KOPT-K1 (cell line): Measurements from ENCODE around the gene C17orf50.

Source experiments
- H3K27ac ChIP-seq: fragments of 200-600 bp; sonication (generic); 2 replicates; pipeline ENCODE4 v1.5.1; 2016; ENCODE audit warnings: antibody characterized with exemption, mild to moderate bottlenecking, low read depth, low read length; ENCODE audit not compliant: poor library complexity, severe bottlenecking
- H3K36me3 ChIP-seq: fragments of 200-600 bp; sonication (generic); 2 replicates; pipeline ENCODE4 v1.5.1; 2017; ENCODE audit warnings: antibody characterized with exemption, mild to moderate bottlenecking, low read length, moderate library complexity; ENCODE audit not compliant: insufficient read depth
- H3K9me3 ChIP-seq: fragments of 200-600 bp; sonication (generic); 2 replicates; pipeline ENCODE4 v1.5.1; 2017; ENCODE audit warnings: antibody characterized with exemption, low read length, mild to moderate bottlenecking; ENCODE audit not compliant: insufficient read depth, poor library complexity, severe bottlenecking

C17orf50 gene

DNA sequence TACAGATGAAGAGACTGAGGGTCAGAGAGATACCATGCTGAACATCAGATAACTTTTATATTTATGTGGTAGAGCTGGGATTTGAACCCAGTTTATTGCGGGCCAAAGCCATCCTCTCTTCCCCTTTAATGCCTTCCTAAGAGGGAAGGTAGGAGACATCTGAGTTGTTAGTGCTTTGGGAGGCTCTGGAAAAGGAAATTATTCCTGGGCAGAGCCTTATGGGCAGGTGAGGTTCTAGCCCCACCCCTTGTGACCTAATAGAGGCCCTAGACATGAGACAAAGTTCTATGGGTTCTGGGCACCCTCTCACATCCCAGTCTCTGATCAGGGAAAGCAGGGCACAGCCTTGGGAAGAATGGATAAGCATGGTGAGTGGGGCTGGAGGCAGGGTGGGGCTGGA, at the start of gene C17orf50:
Gene C17orf50 (plus strand): TSS at position 301 of the 400 bp plus-strand sequence. CDS start 55 bp downstream, at position 356.
- no peaks in the 10 kb centered on the region for H3K9me3 ChIP-seq
- H3K36me3 ChIP-seq: no peaks in the 10 kb centered on the region
- H3K27ac ChIP-seq: no peak within 1 kb of the TSS

DNA sequence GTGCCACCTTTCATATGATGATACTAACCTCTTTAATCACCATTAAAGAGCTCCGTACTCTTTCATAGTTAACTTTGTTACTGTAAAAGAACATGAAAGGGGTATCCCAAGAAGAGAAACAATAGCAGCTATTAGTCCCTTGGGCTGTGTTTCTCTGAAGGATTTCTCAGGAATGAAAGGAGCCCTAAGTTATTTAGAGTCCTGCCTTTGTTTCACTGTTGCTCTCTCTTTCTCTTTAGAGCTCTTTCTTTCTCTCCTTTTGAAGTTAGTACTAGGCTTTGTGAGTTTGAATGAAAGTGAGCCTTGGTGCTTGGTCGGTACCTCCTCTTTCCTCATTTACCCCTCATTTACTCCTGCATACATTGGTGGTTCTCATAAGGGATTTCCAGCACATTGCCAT, 49.7 kb upstream of the C17orf50 start:
- Histone ChIP-seq H3K27ac (no peak overlapping the region), H3K36me3 (peaks cover 43% of the 10 kb centered on the region), H3K9me3 (no peaks in the 10 kb centered on the region)

DNA sequence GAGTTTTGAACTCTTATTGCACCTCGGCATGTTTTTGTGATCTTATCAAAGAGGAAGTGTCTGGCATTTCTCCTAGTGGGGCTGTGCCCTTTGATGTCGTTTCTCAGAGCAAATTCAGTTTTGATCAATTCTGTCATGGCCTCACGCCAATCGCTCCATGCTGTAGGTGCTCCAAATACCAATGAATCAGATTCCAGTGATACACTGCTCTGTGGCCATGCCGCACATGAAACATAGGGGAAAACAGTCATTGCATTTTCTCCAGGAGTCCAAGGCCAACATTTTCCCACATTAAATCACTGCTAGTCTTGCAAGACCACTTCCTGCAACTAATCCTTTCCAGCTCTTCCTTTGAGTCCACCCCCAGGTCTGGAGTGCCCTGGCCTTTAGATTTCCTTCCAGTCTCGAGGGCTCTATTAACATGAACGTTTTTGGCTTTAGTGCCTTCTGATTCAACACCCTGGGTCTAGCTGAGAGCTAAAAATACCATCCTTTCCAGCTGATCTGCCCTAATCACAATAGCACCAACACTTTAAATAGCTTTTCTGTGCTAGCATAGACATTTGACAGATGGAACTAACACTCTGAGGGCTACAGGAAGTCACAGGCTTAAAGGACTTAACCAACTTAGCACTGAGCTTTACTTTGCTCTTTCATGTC, 47.5 kb upstream of the C17orf50 start:
- Histone ChIP-seq H3K36me3 (peaks cover 65% of the 10 kb centered on the region), H3K27ac (no peak overlapping the region), H3K9me3 (no peaks in the 10 kb centered on the region)

DNA sequence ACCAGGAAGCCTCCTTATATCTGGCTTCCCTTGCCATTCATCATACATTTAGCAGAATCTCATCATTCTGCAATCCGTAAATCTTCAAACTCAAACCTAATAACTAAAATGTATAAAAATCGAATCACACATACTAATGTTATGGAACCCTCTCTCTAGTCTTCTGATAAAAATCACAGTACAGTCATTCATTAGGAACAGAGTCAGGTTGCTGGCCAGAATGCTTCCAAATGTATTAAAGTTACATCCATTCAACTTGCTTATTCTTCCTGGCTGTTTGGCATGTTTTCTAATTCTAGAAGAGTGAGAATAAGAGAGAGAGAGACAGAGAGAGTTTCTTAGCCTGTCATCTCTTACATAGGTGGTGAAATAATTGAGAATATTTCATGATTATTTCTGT, 45.7 kb upstream of the C17orf50 start:
- H3K9me3 ChIP-seq: no peaks in the 10 kb centered on the region
- H3K27ac ChIP-seq: no peak overlapping the region
- peaks cover 74% of the 10 kb centered on the region for H3K36me3 ChIP-seq

DNA sequence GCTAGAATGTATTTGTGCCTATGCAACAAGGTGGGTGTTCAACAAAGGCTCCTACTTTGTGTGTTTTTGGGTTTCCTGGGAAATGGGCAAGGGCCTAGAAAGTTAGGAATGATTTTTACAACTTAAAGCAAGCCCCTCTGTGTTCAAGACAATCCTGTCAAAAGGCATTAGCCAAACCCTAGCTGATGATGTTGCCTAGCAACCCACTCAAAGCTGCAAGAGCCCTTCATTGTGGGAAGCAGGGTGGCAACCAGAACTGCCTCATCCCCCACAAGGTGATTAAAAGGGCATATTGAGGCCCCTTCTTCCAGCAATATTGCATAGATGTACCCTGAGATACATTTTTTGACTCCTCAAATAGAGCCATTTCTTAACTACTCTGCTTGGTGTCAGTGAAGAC, 45.3 kb upstream of the C17orf50 start:
- Histone ChIP-seq H3K9me3 (no peaks in the 10 kb centered on the region), H3K36me3 (peaks cover 73% of the 10 kb centered on the region), H3K27ac (no peak overlapping the region)

DNA sequence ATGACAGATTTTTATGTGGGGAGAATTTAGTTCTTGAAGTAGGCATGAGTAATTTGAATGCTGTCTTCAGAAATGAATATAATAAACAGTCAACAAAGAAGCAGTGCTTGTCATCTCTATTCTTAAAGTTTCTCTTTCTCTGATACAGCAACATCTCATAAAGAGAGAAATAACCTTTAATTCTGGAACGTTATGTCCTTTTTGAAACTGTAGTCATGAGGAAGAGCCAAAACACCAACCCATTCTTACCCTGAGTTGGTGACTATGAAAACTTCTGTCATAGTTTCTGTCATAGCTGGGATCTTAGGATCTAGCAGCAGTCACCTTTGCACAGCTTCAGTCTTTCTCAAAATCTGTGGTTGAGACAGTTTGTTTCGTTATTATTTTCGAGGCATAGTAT, 44.5 kb upstream of the C17orf50 start:
- Histone ChIP-seq H3K36me3 (peaks cover 65% of the 10 kb centered on the region), H3K9me3 (no peaks in the 10 kb centered on the region)

DNA sequence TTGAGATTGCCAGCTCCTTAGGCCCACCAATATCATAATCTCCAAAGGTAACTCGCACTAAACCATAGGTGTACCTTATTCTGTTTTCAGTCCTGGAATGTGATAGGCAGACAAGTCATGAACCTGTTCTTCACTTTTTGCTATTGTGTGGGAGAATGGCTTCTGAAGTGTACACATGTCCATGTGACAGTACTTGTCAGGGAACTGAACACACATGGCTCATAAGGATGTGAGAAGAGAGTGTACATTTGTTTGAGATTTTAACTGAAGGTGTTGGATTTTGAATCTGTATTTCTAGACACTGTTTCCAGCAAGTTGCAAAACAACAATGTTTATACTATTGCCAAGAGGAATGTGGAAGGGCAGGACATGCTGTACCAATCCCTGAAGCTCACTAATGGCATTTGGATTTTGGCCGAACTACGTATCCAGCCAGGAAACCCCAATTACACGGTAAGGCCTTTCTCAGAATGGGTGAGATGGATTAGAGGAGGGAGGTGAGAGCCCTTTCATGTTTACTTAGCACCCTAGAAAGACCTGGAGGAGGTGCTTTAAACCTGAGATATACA, 43.7 kb upstream of the C17orf50 start:
- Histone ChIP-seq H3K36me3 (peaks cover 59% of the 10 kb centered on the region), H3K27ac (no peak overlapping the region), H3K9me3 (no peaks in the 10 kb centered on the region)

More for the DNA sequence above, 44.5 kb upstream of the C17orf50 start:
- H3K27ac ChIP-seq: no peak overlapping the region

DNA sequence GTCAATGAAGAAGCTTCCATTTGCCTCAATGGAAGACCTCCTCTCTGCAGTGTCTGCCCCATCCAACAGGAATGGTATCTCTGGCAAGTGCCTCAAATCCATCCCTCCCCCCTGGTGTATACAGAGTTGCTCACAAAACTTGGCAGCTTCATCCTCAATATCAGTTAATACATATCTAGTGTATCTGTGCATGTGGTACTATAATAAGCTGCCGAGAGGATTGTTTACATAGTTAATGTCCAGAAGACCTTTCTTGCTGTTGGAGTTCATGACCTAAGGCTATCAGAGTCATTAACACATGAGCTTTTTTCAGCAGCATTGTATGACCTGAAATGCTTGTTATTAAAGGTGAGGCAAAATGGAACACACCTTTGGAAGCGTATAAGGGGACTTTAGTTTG, 43.2 kb upstream of the C17orf50 start:
- H3K27ac ChIP-seq: no peak overlapping the region
- no peaks in the 10 kb centered on the region for H3K9me3 ChIP-seq
- peaks cover 59% of the 10 kb centered on the region for H3K36me3 ChIP-seq

DNA sequence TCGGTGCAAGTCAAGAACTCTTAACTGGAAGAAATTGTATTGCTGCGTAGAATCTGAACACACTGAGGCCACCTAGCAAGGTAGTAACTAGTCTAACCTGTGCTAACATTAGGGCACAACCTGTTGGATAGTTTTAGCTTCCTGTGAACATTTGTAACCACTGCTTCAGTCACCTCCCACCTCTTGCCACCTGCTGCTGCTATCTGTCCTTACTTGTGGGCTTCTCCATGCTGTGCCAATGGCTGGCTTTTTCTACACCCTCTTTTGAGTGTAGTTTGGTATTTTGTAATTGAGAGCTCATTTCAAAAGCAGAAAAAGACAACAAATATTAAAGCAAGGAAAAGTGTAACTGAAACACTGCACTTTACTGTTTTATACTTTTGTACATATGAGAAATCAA, 37.0 kb upstream of the C17orf50 start:
- Histone ChIP-seq H3K36me3 (peaks cover 59% of the 10 kb centered on the region), H3K27ac (no peak overlapping the region), H3K9me3 (no peaks in the 10 kb centered on the region)

DNA sequence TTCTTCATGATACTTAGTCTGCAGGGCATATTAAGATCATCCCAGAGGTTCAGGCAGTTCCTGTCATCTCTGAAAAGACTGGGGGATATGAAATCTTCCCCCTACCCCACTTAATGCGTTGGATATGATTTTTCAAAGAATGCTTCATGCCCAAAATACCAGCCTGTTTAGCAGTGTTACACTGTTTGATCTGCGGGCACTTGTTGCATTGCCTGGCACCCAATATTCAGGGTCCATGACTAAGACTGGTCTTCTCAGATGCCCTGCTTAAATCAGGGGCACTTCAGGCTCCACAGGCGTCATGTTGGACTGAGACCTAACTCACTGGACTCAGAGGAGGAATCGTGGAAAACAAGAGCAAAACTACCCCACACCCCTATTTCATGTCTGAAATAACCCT, 35.6 kb upstream of the C17orf50 start:
- H3K27ac ChIP-seq: no peak overlapping the region
- H3K9me3 ChIP-seq: no peaks in the 10 kb centered on the region
- peaks cover 50% of the 10 kb centered on the region for H3K36me3 ChIP-seq

DNA sequence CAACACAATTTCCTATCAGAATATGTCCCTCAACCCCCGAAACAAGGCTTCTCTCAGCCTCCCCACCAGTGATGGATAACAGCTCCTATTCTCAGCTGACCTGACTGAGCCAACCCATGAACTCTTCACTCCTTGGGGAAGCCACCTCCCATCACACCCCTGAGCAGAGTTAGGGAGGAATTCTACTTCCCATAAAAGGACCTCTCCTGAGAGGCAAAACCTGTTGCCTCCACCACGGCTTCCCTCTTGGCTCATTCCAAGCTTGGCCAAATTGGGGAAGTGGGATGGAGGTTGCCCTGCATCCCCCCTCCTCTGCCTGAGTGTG, 34.9 kb upstream of the C17orf50 start:
- Histone ChIP-seq H3K9me3 (no peaks in the 10 kb centered on the region), H3K27ac (no peak overlapping the region), H3K36me3 (peaks cover 48% of the 10 kb centered on the region)

DNA sequence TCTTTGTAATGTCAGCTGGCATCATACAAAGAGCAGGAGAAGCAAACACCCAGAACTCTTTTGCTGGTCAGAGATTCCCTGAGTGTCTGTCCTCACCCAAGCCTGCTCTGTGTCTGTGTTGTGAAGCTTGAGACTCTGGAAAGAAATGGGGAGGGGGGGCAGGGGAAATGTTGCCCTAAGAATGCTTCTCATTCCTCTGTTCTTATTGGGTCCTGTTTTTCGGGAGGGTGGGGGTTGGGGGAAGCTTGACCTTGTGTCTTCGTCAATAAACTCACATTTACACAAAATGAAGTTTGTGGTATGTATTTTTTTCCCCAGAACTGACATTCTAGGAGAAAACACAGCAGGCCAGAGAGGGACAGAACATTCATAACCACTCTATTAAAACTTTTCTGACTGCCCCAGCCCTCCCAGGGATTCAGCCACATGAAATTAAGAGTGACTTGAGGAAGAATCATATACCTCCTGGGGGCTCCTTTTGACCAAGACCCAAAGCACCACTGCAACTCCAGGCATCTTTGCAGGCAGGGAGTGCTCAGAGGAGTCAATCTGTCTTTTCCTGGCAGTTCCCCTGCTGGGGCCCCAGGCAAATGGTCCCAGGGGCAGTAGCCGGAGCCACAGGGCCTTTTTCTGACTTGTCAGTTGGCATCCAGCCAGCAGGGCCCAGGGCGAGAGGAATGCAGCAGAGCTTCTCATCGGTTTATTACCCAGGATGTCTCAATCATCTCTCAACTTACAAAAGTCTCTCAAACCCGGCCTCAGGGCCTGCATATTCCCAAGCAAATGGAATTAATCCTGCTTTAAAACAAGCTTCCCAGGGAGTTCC, 34.3 kb upstream of the C17orf50 start:
- Histone ChIP-seq H3K36me3 (peaks cover 48% of the 10 kb centered on the region), H3K27ac (no peak overlapping the region), H3K9me3 (no peaks in the 10 kb centered on the region)

DNA sequence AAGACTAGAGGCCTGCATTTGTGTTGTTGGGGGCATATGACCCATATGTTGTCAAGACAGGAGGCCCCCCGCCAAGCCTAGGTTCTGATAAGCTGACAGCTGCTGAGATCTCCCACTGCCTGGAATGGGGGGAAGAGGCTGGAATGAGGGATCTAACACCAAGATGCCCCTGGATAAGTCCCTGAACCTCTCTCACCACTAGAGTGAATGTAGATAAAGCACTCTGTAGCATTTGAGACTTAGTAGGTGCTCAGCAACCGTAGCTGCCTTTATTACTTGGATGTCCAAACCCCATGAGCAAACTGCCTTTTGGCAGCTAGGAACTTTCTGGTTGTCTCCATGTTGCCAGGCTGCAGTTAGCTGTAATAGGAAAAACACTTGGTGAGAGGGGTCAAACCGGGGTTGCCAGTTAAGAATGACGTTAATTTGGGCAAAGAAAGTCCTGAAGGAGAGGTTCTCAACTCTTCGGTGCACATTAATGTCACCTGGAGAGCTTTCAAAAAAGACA, 33.7 kb upstream of the C17orf50 start:
- Histone ChIP-seq H3K27ac (no peak overlapping the region), H3K9me3 (no peaks in the 10 kb centered on the region), H3K36me3 (peaks cover 48% of the 10 kb centered on the region)

DNA sequence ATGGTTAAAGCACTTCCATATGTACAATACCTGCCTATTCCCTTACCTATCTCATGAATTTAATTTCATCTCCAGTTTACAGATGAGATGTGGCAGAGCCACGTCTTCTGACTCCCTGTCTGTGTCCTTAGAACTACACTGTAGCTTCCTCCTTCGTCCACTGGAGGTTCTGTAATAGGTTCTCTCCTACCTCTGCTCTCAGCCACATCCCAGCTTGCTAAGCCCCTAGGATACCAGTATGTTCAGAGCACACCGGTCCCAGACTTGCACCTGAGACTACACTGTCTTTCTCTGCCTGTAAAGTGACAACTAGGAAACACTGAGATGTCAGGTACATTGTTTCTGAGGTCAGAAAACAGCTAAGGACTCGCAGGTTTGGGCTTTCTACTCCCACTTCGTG, 33.1 kb upstream of the C17orf50 start:
- Histone ChIP-seq H3K27ac (no peak overlapping the region), H3K36me3 (peaks cover 48% of the 10 kb centered on the region), H3K9me3 (no peaks in the 10 kb centered on the region)

DNA sequence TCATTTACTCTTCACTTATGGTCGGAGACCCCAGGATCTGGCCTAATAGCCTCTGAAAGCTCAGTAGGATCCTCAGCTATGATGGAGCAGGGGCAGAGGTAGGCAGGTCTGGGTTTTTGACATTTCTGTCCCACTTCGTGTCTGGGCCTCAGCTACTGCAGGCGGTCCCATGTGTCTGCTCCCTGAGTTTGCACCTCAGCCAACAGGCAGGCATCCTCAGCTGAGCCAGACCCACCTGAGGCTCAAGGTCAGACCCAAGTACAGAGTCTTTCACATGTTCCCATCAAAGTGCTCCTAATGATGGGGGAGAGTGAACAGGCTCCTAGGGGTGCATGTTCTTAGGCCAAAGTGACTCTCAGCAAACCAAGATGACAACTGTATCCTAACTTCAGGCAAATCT, 32.1 kb upstream of the C17orf50 start:
- H3K36me3 ChIP-seq: peaks cover 41% of the 10 kb centered on the region
- H3K9me3 ChIP-seq: no peaks in the 10 kb centered on the region
- H3K27ac ChIP-seq: no peak overlapping the region
